B cell (primary cell): ENCODE data around the gene USP28. TPM values are rescaled to one million over a fixed set of nuclear protein-coding genes. Genes with fewer than 3 reads are reported as not detected.

ENCODE experiments used
- ATAC-seq: fragments of 200-7000 bp; cut with Tn5 transposase; one replicate; pipeline ENCODE4 v1.10.0; 2021; ENCODE audit warnings: low read depth, mild to moderate bottlenecking, moderate number of reproducible peaks, moderate library complexity
- CTCF ChIA-PET: fragments of 350-600 bp; sonication (Branson Sonifier 250); formaldehyde crosslinking; loops from one replicate; lab custom pipeline; 2021; ENCODE audit warnings: antibody characterized with exemption, inconsistent platforms; lab: Charles Lee
- POLR2A ChIA-PET: fragments of 350-600 bp; sonication (Branson Sonifier 250); formaldehyde crosslinking; loops from one replicate; lab custom pipeline; 2021; ENCODE audit warnings: antibody characterized with exemption; lab: Charles Lee
- DNase-seq: peaks from one replicate; pipeline ENCODE4 v3.0.0; 2013
- H2AFZ ChIP-seq: 2 replicates; pipeline ENCODE4 v1.6.1; 2012; ENCODE audit warnings: mild to moderate bottlenecking, low read depth, low read length; ENCODE audit not compliant: insufficient read depth, poor library complexity, severe bottlenecking
- H3K27ac ChIP-seq, 2 donors: 1 replicate in 1 of 2; 2 replicates in 1 of 2; pipeline ENCODE4 v1.5.1; 2012 to 2013; ENCODE audit warnings: low read length in 2 of 2, mild to moderate bottlenecking in 2 of 2, moderate library complexity in 1 of 2
- H3K27me3 ChIP-seq, 4 experiments: fragments of 200-600 bp in 1 of 4; sonication (generic) in 1 of 4; replicated peaks in 1 of 4; 1 replicate in 2 of 4; 2 replicates in 2 of 4; pipeline versions ENCODE4 v1.6.1 to v1.7.0; 2013 to 2016; ENCODE audit warnings: low read length in 3 of 4, mild to moderate bottlenecking in 2 of 4, mixed read lengths in 1 of 4, moderate library complexity in 1 of 4; ENCODE audit not compliant: insufficient read depth in 4 of 4, control insufficient read depth in 3 of 4; ENCODE audit errors: control extremely low read depth in 1 of 4
- H3K36me3 ChIP-seq, 2 experiments: replicated peaks in 1 of 2; 1 replicate in 1 of 2; 2 replicates in 1 of 2; pipeline versions ENCODE4 v1.6.1 to v1.7.1; 2013; ENCODE audit warnings: low read length in 1 of 2; ENCODE audit not compliant: insufficient read depth in 2 of 2, control insufficient read depth in 1 of 2; ENCODE audit errors: control extremely low read depth in 1 of 2, extremely low read depth in 1 of 2
- H3K4me1 ChIP-seq, 2 donors: fragments of 200-600 bp in 1 of 2; sonication (generic) in 1 of 2; 1 replicate in 1 of 2; 2 replicates in 1 of 2; pipeline versions ENCODE4 v1.5.1 to v1.6.1; 2013 to 2017; ENCODE audit warnings: low read length in 2 of 2; ENCODE audit not compliant: control insufficient read depth in 2 of 2, insufficient read depth in 2 of 2
- H3K4me2 ChIP-seq: replicated peaks from 2 replicates; pipeline ENCODE3; 2012; ENCODE audit warnings: mild to moderate bottlenecking, low read depth, low read length; ENCODE audit not compliant: poor library complexity, severe bottlenecking
- H3K4me3 ChIP-seq, 5 experiments: fragments of 200-600 bp in 1 of 5; sonication (generic) in 1 of 5; 1 replicate in 3 of 5; 2 replicates in 2 of 5; pipeline versions ENCODE4 v1.5.1 to v1.7.0; 2011 to 2016; ENCODE audit warnings: low read length in 4 of 5, mild to moderate bottlenecking in 4 of 5, low read depth in 2 of 5, control low read depth in 1 of 5, moderate library complexity in 1 of 5; ENCODE audit not compliant: insufficient read depth in 1 of 5; ENCODE audit errors: control extremely low read depth in 1 of 5, extremely low read depth in 1 of 5
- H3K79me2 ChIP-seq: fragments of 200-600 bp; sonication (generic); one replicate; pipeline ENCODE4 v1.6.0; 2016; ENCODE audit warnings: low read length; ENCODE audit not compliant: control insufficient read depth, insufficient read depth
- H3K9ac ChIP-seq: fragments of 200-600 bp; sonication (generic); 2 replicates; pipeline ENCODE4 v1.6.1; 2017; ENCODE audit warnings: mild to moderate bottlenecking, low read length, moderate library complexity
- H3K9me3 ChIP-seq, 3 donors: one replicate each; pipeline versions ENCODE4 v1.6.1 to v1.7.1; 2013; ENCODE audit warnings: low read length in 2 of 3; ENCODE audit not compliant: control insufficient read depth in 2 of 3, insufficient read depth in 1 of 3; ENCODE audit errors: control extremely low read depth in 1 of 3
- H4K20me1 ChIP-seq: 2 replicates; pipeline ENCODE4 v1.6.0; 2012; ENCODE audit warnings: mild to moderate bottlenecking, low read length; ENCODE audit not compliant: insufficient read depth, control insufficient read depth, poor library complexity, severe bottlenecking
- H3K27ac Mint-ChIP-seq: one replicate; pipeline ENCODE4 v1.8.0; 2021; ENCODE audit warnings: mixed read lengths
- H3K27me3 Mint-ChIP-seq: one replicate; pipeline ENCODE4 v1.8.0; 2021; ENCODE audit warnings: mixed read lengths
- H3K4me1 Mint-ChIP-seq: one replicate; pipeline ENCODE4 v1.8.0; 2021; ENCODE audit warnings: mixed read lengths
- H3K4me3 Mint-ChIP-seq: one replicate; pipeline ENCODE4 v1.8.0; 2021; ENCODE audit warnings: mixed read lengths
- H3K9me3 Mint-ChIP-seq: one replicate; pipeline ENCODE4 v1.8.0; 2022; ENCODE audit warnings: mixed read lengths; ENCODE audit not compliant: insufficient read depth
- EZH2 ChIP-seq: IDR thresholded peaks from 2 replicates; pipeline ENCODE4 v1.6.1; 2012; ENCODE audit warnings: borderline replicate concordance, low read depth, mild to moderate bottlenecking, moderate library complexity, low read length; ENCODE audit not compliant: insufficient read depth, poor library complexity, severe bottlenecking
- WGBS: methylation state at CpG from one replicate; pipeline ENCODE4 v1.1.5; 2013; ENCODE audit warnings: missing lambda C conversion rate; ENCODE audit not compliant: insufficient coverage; 5-methylcytosine and 5-hydroxymethylcytosine counted together
- intact Hi-C: fragments of 100-400 bp; cut with micrococcal nuclease; formaldehyde crosslinking; loops from one replicate; pipeline ENCODE4 v1.10.0; 2022
- polyA plus RNA-seq: library from polyadenylated mRNA; depleted of rRNA; stranded (reverse); fragments of >200 nt; gene quantifications from 2 replicates; pipeline ENCODE4 v1.2.3, GENCODE V29; 2012
- total RNA-seq, 2 donors: library from RNA; stranded (reverse); fragments of 120-200 nt in 1 of 2; gene quantifications; 1 replicate in 1 of 2; 2 replicates in 1 of 2; pipeline versions ENCODE4 v1.2.3 to v1.2.4, GENCODE V29; 2013 to 2022
- TF ChIP-seq, protein P1 (sequence below): fragments of 200-600 bp; IDR thresholded peaks from one replicate; pipeline ENCODE4 v1.8.0; 2022; ENCODE audit warnings: antibody characterized with exemption, mild to moderate bottlenecking

The USP28 gene
- total and polyA plus RNA-seq, 2 donors (not counting 1 experiment from before 2014, with no cell fraction given): 78.0 to 104 TPM

DNA sequence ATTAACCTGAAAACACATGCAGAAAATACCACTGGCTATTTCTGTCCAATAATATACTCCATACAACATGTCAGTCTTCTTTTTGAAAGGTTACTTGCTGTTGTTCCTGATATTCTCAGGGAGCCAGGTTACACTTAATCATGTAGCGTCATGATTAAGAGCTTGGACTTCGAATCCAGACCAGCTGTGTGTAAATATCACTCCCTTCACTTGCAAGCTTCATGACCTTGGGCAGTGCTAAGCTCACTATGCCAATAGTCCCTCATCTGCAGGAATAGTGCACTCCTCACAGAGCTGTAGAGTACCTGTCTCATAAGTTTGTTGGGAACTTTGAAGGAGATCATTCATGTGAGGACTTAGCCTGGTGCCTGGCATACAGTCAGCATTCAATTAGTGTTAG lies 31.1 kb upstream of the USP28 start:
- H3K4me3 Mint-ChIP-seq: no peak overlapping the region
- Histone ChIP-seq H3K27me3 (no peaks in the 10 kb centered on the region), H3K36me3 (no peaks in the 10 kb centered on the region), H3K27ac (no peak overlapping the region), H3K9ac (no peak overlapping the region), H2AFZ (no peak overlapping the region), H3K4me1 (no peaks in the 10 kb centered on the region), H3K4me3 (no peak overlapping the region), H3K4me2 (no peak overlapping the region), H4K20me1 (no peaks in the 10 kb centered on the region), H3K9me3 (peaks cover 0 to 1% (median 0%) of the 10 kb centered on the region in 3 donors), H3K79me2 (no peaks in the 10 kb centered on the region)
- ATAC-seq: no peak
- no peaks in the 10 kb centered on the region for H3K9me3 Mint-ChIP-seq
- CTCF ChIA-PET: interaction anchor here (0.8 to 7.4 kb wide), 7 partner anchors 9 to 355 kb away, joined by 3 to 52 read pairs (median 6); no protein-coding TSS in a partner anchor
- intact Hi-C loops: no loop called here
- H3K4me1 Mint-ChIP-seq: peaks cover 1% of the 10 kb centered on the region
- no peaks in the 10 kb centered on the region for H3K27me3 Mint-ChIP-seq
- DNase-seq: no peak
- POLR2A ChIA-PET: no interaction called here
- H3K27ac Mint-ChIP-seq: no peak overlapping the region
- TF ChIP-seq, protein P1, sequence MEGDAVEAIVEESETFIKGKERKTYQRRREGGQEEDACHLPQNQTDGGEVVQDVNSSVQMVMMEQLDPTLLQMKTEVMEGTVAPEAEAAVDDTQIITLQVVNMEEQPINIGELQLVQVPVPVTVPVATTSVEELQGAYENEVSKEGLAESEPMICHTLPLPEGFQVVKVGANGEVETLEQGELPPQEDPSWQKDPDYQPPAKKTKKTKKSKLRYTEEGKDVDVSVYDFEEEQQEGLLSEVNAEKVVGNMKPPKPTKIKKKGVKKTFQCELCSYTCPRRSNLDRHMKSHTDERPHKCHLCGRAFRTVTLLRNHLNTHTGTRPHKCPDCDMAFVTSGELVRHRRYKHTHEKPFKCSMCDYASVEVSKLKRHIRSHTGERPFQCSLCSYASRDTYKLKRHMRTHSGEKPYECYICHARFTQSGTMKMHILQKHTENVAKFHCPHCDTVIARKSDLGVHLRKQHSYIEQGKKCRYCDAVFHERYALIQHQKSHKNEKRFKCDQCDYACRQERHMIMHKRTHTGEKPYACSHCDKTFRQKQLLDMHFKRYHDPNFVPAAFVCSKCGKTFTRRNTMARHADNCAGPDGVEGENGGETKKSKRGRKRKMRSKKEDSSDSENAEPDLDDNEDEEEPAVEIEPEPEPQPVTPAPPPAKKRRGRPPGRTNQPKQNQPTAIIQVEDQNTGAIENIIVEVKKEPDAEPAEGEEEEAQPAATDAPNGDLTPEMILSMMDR: no peak
- TF ChIP-seq EZH2: no peak
- 93% methylated on average over 2 of the region's 2 CpGs for WGBS

DNA sequence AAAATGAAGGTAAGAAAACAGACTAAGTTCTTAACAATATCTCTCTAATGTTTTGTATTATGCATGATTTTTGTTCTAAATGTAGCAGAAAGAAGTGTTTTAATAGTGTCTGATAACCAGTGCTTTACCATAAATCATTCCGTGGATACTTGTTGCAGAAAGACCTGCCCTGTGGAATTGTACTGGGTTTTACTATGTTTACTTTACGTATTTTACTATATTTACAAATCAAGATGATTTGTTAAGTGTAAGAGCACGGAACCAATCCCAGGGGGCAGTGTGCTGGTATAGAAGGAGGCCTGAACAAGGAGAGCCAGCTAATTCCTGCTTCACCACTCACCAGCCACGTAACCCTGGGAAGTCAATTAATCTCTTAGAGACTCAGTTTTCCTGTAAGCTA lies 30.7 kb upstream of the USP28 start:
- H3K4me1 ChIP-seq: no peaks in the 10 kb centered on the region
- H3K79me2 ChIP-seq: no peaks in the 10 kb centered on the region
- Mint-ChIP-seq H3K27me3 (no peaks in the 10 kb centered on the region), H3K27ac (no peak overlapping the region), H3K4me3 (no peak overlapping the region), H3K4me1 (peaks cover 1% of the 10 kb centered on the region), H3K9me3 (no peaks in the 10 kb centered on the region)
- peaks cover 0 to 1% (median 0%) of the 10 kb centered on the region in 3 donors for H3K9me3 ChIP-seq
- H4K20me1 ChIP-seq: no peaks in the 10 kb centered on the region
- no peak for TF ChIP-seq EZH2
- TF ChIP-seq, protein P1: no peak
- WGBS: no CpG with 5 or more reads among the region's 4 CpGs
- H3K27me3 ChIP-seq: no peaks in the 10 kb centered on the region
- H3K9ac ChIP-seq: no peak overlapping the region
- no peak overlapping the region for H3K4me2 ChIP-seq
- no peak overlapping the region for H3K27ac ChIP-seq
- intact Hi-C loops: no loop called here
- H3K4me3 ChIP-seq: no peak overlapping the region
- no peak overlapping the region for H2AFZ ChIP-seq
- CTCF ChIA-PET: interaction anchor here (1.0 to 7.4 kb wide), 6 partner anchors 9 to 355 kb away, joined by 3 to 52 read pairs (median 6); no protein-coding TSS in a partner anchor
- H3K36me3 ChIP-seq: no peaks in the 10 kb centered on the region
- POLR2A ChIA-PET: no interaction called here
- no peak for DNase-seq
- ATAC-seq: no peak
